Measurements from ENCODE around the gene CYP3A4.
"Not testable (repeated sequence)": the region's sequence is repeated elsewhere in the genome, so short reads cannot be mapped to it uniquely, and the experiment has no call there.

CYP3A4 gene

DNA sequence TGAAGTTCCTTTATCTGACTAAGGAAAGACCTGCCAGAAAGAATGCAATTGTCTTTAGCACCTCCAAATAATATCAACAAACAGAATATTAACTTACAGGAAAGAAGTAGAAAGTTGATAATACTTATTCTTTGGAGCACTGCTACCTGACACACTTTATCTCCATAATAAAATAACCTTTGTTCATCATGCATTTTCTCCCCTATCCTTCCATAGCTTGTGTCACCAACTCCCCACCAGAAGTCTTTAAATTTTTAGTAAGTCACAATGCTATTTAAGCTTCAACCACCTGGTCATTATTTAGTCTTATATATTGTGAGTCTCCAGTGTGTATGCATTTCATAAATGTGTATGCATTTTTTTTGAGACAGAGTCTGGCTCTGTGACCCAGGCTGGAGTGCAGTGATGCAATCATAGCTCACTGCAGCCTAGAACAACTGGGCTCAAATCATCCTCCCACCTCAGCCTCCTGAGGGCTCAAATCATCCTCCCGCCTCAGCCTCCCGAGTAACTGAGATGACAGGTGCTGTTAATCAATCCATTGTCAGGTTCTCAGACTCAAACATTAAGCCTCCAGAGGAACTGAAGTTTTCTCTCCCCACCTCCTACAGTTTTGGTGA is 36.5 kb upstream of the CYP3A4 start:
- Histone ChIP-seq H3K4me2 (ENCODE audit: low read length) (no peak overlapping the region), H2AK5ac (ENCODE audit: low read length) (no peak overlapping the region), H2BK120ac (ENCODE audit: low read depth, low read length) (no peak overlapping the region), H3K27me3 (ENCODE audit: insufficient read depth, low read length, poor library complexity) (no peaks in the 10 kb centered on the region), H3K23ac (ENCODE audit: low read length) (no peak overlapping the region), H3K18ac (ENCODE audit: low read length) (no peak overlapping the region), H3K36me3 (ENCODE audit: control insufficient read depth, insufficient read depth, low read length) (no peaks in the 10 kb centered on the region), H2BK15ac (replicated peaks; ENCODE audit: low read depth) (no peak overlapping the region), H3K79me1 (ENCODE audit: low read length) (no peaks in the 10 kb centered on the region), H3K4me3 (ENCODE audit: low read length) (no peak overlapping the region), H2BK5ac (ENCODE audit: low read length) (no peak overlapping the region), H3K4ac (ENCODE audit: low read depth, low read length) (no peak overlapping the region), H3K9ac (ENCODE audit: low read length) (no peak overlapping the region), H3K27ac (ENCODE audit: low read depth, low read length) (no peak overlapping the region), H3K79me2 (ENCODE audit: control insufficient read depth, insufficient read depth, low read length) (no peaks in the 10 kb centered on the region), H3K56ac (ENCODE audit: low read length) (no peak overlapping the region), H4K8ac (ENCODE audit: low read depth, low read length) (no peak overlapping the region), H3K4me1 (ENCODE audit: control insufficient read depth, low read depth, low read length) (no peaks in the 10 kb centered on the region), H4K5ac (ENCODE audit: low read length) (no peak overlapping the region)
- WGBS (ENCODE audit: extremely low coverage, insufficient coverage, low lambda C conversion rate), result no CpG with 5 or more reads among the region's 2 CpGs
- no peak for DNase-seq

- Histone ChIP-seq H3K4ac (ENCODE audit: low read depth, low read length) (no peak overlapping the region), H2BK5ac (ENCODE audit: low read length) (no peak overlapping the region), H2AK5ac (ENCODE audit: low read length) (no peak overlapping the region), H3K4me2 (ENCODE audit: low read length) (no peak overlapping the region), H3K27me3 (ENCODE audit: insufficient read depth, low read length, poor library complexity) (no peaks in the 10 kb centered on the region), H3K18ac (ENCODE audit: low read length) (no peak overlapping the region), H2BK15ac (replicated peaks; ENCODE audit: low read depth) (no peak overlapping the region), H4K8ac (ENCODE audit: low read depth, low read length) (no peak overlapping the region), H3K4me3 (ENCODE audit: low read length) (no peak overlapping the region), H3K23ac (ENCODE audit: low read length) (no peak overlapping the region), H3K4me1 (ENCODE audit: control insufficient read depth, low read depth, low read length) (no peaks in the 10 kb centered on the region), H3K79me2 (ENCODE audit: control insufficient read depth, insufficient read depth, low read length) (no peaks in the 10 kb centered on the region), H3K9ac (ENCODE audit: low read length) (no peak overlapping the region), H3K79me1 (ENCODE audit: low read length) (no peaks in the 10 kb centered on the region), H2BK120ac (ENCODE audit: low read depth, low read length) (no peak overlapping the region), H3K56ac (ENCODE audit: low read length) (no peak overlapping the region), H3K27ac (ENCODE audit: low read depth, low read length) (no peak overlapping the region), H3K36me3 (ENCODE audit: control insufficient read depth, insufficient read depth, low read length) (no peaks in the 10 kb centered on the region), H4K5ac (ENCODE audit: low read length) (no peak overlapping the region)
- no peak for DNase-seq
- no CpG with 5 or more reads among the region's 5 CpGs for WGBS (ENCODE audit: extremely low coverage, insufficient coverage, low lambda C conversion rate)
Measured at GRCh38 chr7:99808766-99809165, 24.8 kb upstream of the CYP3A4 start.

DNA sequence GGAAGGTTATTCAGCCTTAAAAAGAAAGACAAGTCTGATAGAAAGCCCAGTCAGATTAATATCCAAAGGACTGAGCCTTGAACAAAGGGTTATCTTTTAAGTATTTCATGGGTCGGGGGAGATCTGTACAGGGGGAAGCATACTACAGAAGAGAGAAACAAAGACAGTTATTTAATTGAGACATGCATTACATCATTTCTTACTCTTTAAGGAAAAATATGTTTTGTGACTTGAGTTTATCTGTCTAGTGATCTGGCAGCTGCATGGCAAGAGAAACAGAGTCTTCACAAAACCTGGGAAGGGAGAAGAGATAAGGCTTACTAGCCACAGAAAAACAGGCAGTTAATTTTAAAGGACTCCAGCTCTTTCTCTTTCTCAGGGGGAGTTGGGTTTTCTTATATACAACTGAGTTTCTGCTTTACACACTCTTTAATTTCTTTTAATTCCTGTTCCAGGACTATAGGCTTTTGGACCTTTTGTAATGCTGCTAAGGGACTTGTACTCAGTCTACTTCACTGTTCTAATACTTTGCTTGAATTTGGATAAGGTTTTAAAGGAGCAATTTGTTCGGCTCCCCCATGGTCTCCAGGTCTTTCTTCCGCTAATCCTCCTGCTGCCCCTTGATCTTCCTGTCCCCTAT is 23.0 kb upstream of the CYP3A4 start:
- H2BK5ac ChIP-seq (ENCODE audit: low read length), result no peak overlapping the region
- no peak overlapping the region for H2BK15ac ChIP-seq (replicated peaks; ENCODE audit: low read depth)
- H3K79me1 ChIP-seq (ENCODE audit: low read length), result no peaks in the 10 kb centered on the region
- no peak overlapping the region for H3K4me3 ChIP-seq (ENCODE audit: low read length)
- H3K36me3 ChIP-seq (ENCODE audit: control insufficient read depth, insufficient read depth, low read length), result no peaks in the 10 kb centered on the region
- no peak overlapping the region for H2BK120ac ChIP-seq (ENCODE audit: low read depth, low read length)
- no peak overlapping the region for H3K4ac ChIP-seq (ENCODE audit: low read depth, low read length)
- H3K4me2 ChIP-seq (ENCODE audit: low read length), result no peak overlapping the region
- WGBS (ENCODE audit: extremely low coverage, insufficient coverage, low lambda C conversion rate), result no CpG with 5 or more reads among the region's 3 CpGs
- no peak overlapping the region for H3K56ac ChIP-seq (ENCODE audit: low read length)
- H4K8ac ChIP-seq (ENCODE audit: low read depth, low read length), result no peak overlapping the region
- H3K79me2 ChIP-seq (ENCODE audit: control insufficient read depth, insufficient read depth, low read length), result no peaks in the 10 kb centered on the region
- H2AK5ac ChIP-seq (ENCODE audit: low read length), result no peak overlapping the region
- no peak overlapping the region for H4K5ac ChIP-seq (ENCODE audit: low read length)
- peak overlapping the region; percentile 39 for H3K18ac ChIP-seq (ENCODE audit: low read length)
- no peak overlapping the region for H3K23ac ChIP-seq (ENCODE audit: low read length)
- no peak overlapping the region for H3K27ac ChIP-seq (ENCODE audit: low read depth, low read length)
- DNase-seq, result no peak
- H3K27me3 ChIP-seq (ENCODE audit: insufficient read depth, low read length, poor library complexity), result no peaks in the 10 kb centered on the region
- no peaks in the 10 kb centered on the region for H3K4me1 ChIP-seq (ENCODE audit: control insufficient read depth, low read depth, low read length)
- no peak overlapping the region for H3K9ac ChIP-seq (ENCODE audit: low read length)

- H3K4ac ChIP-seq (ENCODE audit: low read depth, low read length), result no peak overlapping the region
- H2BK15ac ChIP-seq (replicated peaks; ENCODE audit: low read depth), result no peak overlapping the region
- no peak overlapping the region for H3K27ac ChIP-seq (ENCODE audit: low read depth, low read length)
- H2BK120ac ChIP-seq (ENCODE audit: low read depth, low read length), result no peak overlapping the region
- WGBS (ENCODE audit: extremely low coverage, insufficient coverage, low lambda C conversion rate), result no CpG with 5 or more reads among the region's 2 CpGs
- no peak overlapping the region for H4K8ac ChIP-seq (ENCODE audit: low read depth, low read length)
- no peak for DNase-seq
- H4K5ac ChIP-seq (ENCODE audit: low read length), result no peak overlapping the region
- no peak overlapping the region for H3K56ac ChIP-seq (ENCODE audit: low read length)
- no peaks in the 10 kb centered on the region for H3K4me1 ChIP-seq (ENCODE audit: control insufficient read depth, low read depth, low read length)
- H2BK5ac ChIP-seq (ENCODE audit: low read length), result no peak overlapping the region
- H3K27me3 ChIP-seq (ENCODE audit: insufficient read depth, low read length, poor library complexity), result no peaks in the 10 kb centered on the region
- no peak overlapping the region for H3K9ac ChIP-seq (ENCODE audit: low read length)
- H3K4me3 ChIP-seq (ENCODE audit: low read length), result no peak overlapping the region
- no peaks in the 10 kb centered on the region for H3K36me3 ChIP-seq (ENCODE audit: control insufficient read depth, insufficient read depth, low read length)
- no peak overlapping the region for H3K18ac ChIP-seq (ENCODE audit: low read length)
- H3K4me2 ChIP-seq (ENCODE audit: low read length), result no peak overlapping the region
- H3K79me2 ChIP-seq (ENCODE audit: control insufficient read depth, insufficient read depth, low read length), result no peaks in the 10 kb centered on the region
- H3K23ac ChIP-seq (ENCODE audit: low read length), result no peak overlapping the region
- H3K79me1 ChIP-seq (ENCODE audit: low read length), result no peaks in the 10 kb centered on the region
- no peak overlapping the region for H2AK5ac ChIP-seq (ENCODE audit: low read length)
Measured at GRCh38 chr7:99805641-99806040, 21.7 kb upstream of the CYP3A4 start.

DNA sequence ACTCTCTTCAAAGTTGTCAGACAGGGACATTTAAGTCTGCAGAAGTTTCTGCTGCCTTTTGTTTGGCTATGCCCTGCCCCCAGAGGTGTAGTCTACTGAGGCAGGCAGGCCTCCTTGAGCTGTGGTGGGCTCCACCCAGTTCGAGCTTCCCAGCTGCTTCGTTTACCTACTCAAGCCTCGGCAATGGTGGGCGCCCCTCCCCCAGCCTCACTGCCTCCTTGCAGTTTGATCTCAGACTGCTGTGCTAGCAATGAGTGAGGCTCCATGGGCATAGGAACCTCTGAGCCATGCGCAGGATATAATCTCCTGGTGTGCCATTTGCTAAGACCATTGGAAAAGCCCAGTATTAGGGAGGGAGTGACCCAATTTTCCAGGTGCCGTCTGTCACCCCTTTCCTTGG is 19.1 kb upstream of the CYP3A4 start:
- not testable (repeated sequence) for H3K23ac ChIP-seq (ENCODE audit: low read length); H3K4me3 ChIP-seq (ENCODE audit: low read length); H3K27me3 ChIP-seq (ENCODE audit: insufficient read depth, low read length, poor library complexity); H3K18ac ChIP-seq (ENCODE audit: low read length); H2BK5ac ChIP-seq (ENCODE audit: low read length); H4K5ac ChIP-seq (ENCODE audit: low read length); H3K4me1 ChIP-seq (ENCODE audit: control insufficient read depth, low read depth, low read length); H3K27ac ChIP-seq (ENCODE audit: low read depth, low read length); DNase-seq; H2BK120ac ChIP-seq (ENCODE audit: low read depth, low read length); H3K79me2 ChIP-seq (ENCODE audit: control insufficient read depth, insufficient read depth, low read length); H3K56ac ChIP-seq (ENCODE audit: low read length); H3K9ac ChIP-seq (ENCODE audit: low read length); H2BK15ac ChIP-seq (replicated peaks; ENCODE audit: low read depth); H4K8ac ChIP-seq (ENCODE audit: low read depth, low read length); H3K36me3 ChIP-seq (ENCODE audit: control insufficient read depth, insufficient read depth, low read length); H3K79me1 ChIP-seq (ENCODE audit: low read length); H3K4ac ChIP-seq (ENCODE audit: low read depth, low read length); H3K4me2 ChIP-seq (ENCODE audit: low read length); H2AK5ac ChIP-seq (ENCODE audit: low read length)
- no CpG with 5 or more reads among the region's 6 CpGs for WGBS (ENCODE audit: extremely low coverage, insufficient coverage, low lambda C conversion rate)

DNA sequence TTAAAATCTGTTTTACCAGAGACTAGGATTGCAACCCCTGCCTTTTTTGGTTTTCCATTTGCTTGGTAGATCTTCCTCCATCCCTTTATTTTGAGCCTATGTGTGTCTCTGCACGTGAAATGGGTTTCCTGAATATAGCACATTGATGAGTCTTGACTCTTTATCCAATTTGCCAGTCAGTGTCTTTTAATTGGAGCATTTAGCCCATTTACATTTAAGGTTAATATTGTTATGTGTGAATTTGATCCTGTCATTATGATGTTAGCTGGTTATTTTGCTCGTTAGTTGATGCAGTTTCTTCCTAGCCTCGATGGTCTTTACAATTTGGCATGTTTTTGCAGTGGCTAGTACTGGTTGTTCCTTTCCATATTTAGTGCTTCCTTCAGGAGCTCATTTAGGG is 17.4 kb upstream of the CYP3A4 start:
- not testable (repeated sequence) for H3K79me1 ChIP-seq (ENCODE audit: low read length); H3K36me3 ChIP-seq (ENCODE audit: control insufficient read depth, insufficient read depth, low read length); H3K27ac ChIP-seq (ENCODE audit: low read depth, low read length); H2BK15ac ChIP-seq (replicated peaks; ENCODE audit: low read depth); DNase-seq; H3K79me2 ChIP-seq (ENCODE audit: control insufficient read depth, insufficient read depth, low read length); H3K4ac ChIP-seq (ENCODE audit: low read depth, low read length); H2BK120ac ChIP-seq (ENCODE audit: low read depth, low read length); H3K27me3 ChIP-seq (ENCODE audit: insufficient read depth, low read length, poor library complexity); H2AK5ac ChIP-seq (ENCODE audit: low read length); H3K9ac ChIP-seq (ENCODE audit: low read length); H4K8ac ChIP-seq (ENCODE audit: low read depth, low read length); H3K18ac ChIP-seq (ENCODE audit: low read length); H3K4me2 ChIP-seq (ENCODE audit: low read length); H2BK5ac ChIP-seq (ENCODE audit: low read length); H3K4me3 ChIP-seq (ENCODE audit: low read length); H3K4me1 ChIP-seq (ENCODE audit: control insufficient read depth, low read depth, low read length); H4K5ac ChIP-seq (ENCODE audit: low read length); H3K56ac ChIP-seq (ENCODE audit: low read length); H3K23ac ChIP-seq (ENCODE audit: low read length)
- whole genome bisulfite sequencing (ENCODE audit: extremely low coverage, insufficient coverage, low lambda C conversion rate), result no CpG with 5 or more reads among the region's 3 CpGs
